GM12801 (cell line): ENCODE results near the gene JMJD8.

ENCODE experiments used
- TF ChIP-seq, protein P1 (sequence below): IDR thresholded peaks from one replicate; pipeline ENCODE4 v1.5.1; 2011; ENCODE audit warnings: control low read depth; ENCODE audit not compliant: insufficient read length; ENCODE audit errors: extremely low read depth

The JMJD8 gene

DNA sequence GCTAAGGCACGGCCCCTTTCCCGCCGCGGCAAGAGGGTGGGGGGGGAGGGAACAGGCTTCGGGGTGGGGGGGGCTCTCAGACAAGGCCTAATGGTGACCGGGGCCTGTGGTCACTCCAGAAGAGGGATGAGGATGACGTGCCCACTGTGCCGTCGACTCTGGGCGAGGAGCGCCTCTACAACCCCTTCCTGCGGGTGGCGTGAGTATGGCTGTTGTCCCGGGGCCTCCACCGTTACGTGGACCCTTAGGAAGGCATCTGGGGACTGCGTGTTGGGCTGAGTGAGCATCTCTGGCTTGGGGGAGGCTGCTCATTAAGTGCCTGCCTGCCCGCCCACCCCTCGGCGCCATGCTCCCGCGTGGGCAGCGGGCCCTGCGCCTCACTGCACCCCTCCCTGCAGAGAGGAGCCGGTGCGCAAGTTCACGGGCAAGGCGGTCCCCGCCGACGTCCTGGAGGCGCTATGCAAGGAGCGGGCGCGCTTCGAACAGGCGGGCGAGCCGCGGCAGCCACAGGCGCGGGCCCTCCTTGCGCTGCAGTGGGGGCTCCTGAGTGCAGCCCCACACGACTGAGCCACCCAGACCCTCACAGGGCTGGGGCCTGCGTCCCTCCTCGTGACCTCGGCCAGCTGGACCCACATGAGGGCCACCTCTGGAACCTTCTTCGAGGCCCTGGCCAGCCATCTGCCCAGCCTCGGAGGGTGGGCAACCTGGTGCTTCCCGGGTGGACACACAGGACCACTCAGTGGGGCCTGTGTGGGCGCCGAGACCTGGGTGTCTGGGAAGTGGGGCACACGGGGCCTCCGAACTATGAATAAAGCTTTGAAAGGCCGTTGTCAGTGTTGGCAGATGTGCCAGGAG is 45.0 kb upstream of the JMJD8 start:
- TF ChIP-seq, protein P1, sequence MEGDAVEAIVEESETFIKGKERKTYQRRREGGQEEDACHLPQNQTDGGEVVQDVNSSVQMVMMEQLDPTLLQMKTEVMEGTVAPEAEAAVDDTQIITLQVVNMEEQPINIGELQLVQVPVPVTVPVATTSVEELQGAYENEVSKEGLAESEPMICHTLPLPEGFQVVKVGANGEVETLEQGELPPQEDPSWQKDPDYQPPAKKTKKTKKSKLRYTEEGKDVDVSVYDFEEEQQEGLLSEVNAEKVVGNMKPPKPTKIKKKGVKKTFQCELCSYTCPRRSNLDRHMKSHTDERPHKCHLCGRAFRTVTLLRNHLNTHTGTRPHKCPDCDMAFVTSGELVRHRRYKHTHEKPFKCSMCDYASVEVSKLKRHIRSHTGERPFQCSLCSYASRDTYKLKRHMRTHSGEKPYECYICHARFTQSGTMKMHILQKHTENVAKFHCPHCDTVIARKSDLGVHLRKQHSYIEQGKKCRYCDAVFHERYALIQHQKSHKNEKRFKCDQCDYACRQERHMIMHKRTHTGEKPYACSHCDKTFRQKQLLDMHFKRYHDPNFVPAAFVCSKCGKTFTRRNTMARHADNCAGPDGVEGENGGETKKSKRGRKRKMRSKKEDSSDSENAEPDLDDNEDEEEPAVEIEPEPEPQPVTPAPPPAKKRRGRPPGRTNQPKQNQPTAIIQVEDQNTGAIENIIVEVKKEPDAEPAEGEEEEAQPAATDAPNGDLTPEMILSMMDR, result no peak

DNA sequence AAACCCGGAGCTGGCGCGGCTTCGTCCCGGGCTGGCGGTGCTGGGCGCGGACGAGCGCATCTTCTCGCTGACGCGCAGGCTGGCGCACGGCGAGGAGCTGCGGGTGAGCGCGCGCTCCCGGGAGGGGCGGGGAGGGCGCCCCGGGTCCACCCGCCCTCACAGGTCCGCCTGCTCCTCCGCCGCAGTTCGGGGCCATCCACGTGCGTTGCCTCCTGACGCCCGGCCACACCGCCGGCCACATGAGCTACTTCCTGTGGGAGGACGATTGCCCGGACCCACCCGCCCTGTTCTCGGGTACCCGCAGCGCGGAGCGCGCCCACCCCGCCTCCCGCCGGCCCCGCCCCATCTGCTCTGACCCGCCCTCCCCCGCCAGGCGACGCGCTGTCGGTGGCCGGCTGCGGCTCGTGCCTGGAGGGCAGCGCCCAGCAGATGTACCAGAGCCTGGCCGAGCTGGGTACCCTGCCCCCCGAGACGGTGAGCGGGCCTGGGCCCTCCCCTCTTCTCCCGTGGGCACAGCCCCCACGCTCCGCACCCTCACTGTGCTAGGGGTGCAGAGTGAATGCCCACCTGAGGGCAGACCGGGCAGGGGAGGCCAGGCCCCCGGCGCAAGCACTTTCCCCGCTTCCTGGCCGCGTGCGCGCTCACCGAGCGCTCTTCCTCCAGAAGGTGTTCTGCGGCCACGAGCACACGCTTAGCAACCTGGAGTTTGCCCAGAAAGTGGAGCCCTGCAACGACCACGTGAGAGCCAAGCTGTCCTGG is 44.2 kb upstream of the JMJD8 start:
- TF ChIP-seq, protein P1, result no peak

DNA sequence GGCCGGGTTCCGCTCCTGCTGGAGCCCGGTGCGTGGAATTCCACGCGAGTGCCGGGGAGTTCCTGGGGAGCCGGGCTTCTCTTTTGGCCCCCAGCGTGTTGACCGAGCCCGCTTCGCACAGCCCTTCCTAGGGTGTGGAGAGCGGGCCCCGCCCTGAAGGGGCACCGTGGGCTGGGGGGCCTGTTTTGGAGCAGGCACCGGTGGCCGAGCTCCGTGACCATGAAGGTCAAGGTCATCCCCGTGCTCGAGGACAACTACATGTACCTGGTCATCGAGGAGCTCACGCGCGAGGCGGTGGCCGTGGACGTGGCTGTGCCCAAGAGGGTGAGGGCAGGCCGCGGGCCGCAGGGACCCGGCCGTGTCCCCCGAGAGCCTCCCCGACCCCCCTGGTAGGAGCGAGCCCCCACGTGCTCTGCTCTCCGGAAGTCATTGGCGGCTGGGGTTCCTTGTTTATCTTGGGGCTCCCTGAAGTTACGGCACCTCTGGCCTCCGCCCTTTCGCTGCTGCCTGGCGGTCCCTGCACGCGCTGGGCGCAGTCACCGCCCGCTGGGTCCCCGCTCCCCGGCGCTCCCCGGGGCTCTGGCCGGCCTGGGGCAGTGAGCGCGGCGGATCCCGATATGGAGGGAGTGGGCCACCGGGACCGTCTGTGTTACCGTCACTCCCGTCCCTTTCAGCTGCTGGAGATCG is 43.3 kb upstream of the JMJD8 start:
- TF ChIP-seq, protein P1, result no peak

- TF ChIP-seq, protein P1, result no peak
These were observed 42.5 kb upstream of the JMJD8 start, which contains the start of the genes CCDC78 and HAGHL for GRCh38 chr16:726438-727290. CCDC78 (minus strand) TSS chr16:726443; CDS start chr16:726367, 76 bp downstream. HAGHL (plus strand) TSS chr16:727106; CDS start chr16:727510, 404 bp downstream.

DNA sequence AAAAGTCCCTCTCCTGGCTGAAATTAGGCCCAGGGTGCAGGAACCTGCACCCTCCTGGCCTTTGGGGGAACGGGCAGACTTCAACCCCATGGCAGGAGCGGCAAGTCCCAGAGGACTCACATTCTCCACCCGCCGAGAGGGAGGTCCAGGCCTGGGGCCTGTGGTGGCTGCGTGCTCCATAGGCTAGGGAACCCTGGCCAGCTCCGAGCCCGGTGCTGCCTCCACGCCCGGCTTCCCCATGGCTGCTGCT is 42.0 kb upstream of the JMJD8 start:
- TF ChIP-seq, protein P1, result no peak

- TF ChIP-seq, protein P1, result no peak
These were observed 41.5 kb upstream of the JMJD8 start for GRCh38 chr16:725463-726187.
